DOHH2 (cell line): ENCODE measurements around the gene ALDH1A3.

Source experiments
- CTCF ChIP-seq: fragments of 200-600 bp; sonication (generic); IDR thresholded peaks from one replicate; pipeline ENCODE4 v1.5.1; 2014; ENCODE audit warnings: antibody characterized with exemption, mild to moderate bottlenecking, low read depth, low read length; ENCODE audit not compliant: poor library complexity, severe bottlenecking
- EZH2phosphoT487 ChIP-seq: fragments of 200-600 bp; sonication (generic); IDR thresholded peaks from 2 replicates; pipeline ENCODE4 v1.6.1; 2017; ENCODE audit warnings: borderline replicate concordance, mild to moderate bottlenecking, antibody characterized with exemption, low read length, moderate library complexity, mixed read lengths

GRCh38 chr15:100877551-100877950, 2.1 kb upstream of the ALDH1A3 start:
- no peak for TF ChIP-seq CTCF
- TF ChIP-seq EZH2phosphoT487 = no peak
